Measurements from ENCODE around the gene PPCDC.

DNA sequence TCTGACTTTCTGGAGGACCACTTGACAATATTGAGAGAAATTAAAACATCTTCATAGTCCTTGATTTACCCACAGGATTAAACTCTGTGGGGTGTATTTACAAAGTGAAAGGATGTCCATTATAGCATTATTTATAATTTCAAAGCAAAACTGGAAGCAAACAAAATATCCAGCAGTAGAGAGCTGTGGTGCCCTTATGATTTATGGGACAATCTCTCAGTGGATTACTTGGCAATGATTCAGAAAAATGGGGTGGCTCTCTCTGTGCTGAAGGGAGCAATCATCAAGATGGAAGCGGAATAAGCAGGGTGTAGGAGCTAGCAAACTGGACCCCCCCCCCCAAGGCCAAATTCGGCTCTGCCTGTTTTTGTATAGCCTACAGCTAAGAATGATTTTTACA lies 9.0 kb downstream of the PPCDC start:
- TF ChIP-seq, protein P1, sequence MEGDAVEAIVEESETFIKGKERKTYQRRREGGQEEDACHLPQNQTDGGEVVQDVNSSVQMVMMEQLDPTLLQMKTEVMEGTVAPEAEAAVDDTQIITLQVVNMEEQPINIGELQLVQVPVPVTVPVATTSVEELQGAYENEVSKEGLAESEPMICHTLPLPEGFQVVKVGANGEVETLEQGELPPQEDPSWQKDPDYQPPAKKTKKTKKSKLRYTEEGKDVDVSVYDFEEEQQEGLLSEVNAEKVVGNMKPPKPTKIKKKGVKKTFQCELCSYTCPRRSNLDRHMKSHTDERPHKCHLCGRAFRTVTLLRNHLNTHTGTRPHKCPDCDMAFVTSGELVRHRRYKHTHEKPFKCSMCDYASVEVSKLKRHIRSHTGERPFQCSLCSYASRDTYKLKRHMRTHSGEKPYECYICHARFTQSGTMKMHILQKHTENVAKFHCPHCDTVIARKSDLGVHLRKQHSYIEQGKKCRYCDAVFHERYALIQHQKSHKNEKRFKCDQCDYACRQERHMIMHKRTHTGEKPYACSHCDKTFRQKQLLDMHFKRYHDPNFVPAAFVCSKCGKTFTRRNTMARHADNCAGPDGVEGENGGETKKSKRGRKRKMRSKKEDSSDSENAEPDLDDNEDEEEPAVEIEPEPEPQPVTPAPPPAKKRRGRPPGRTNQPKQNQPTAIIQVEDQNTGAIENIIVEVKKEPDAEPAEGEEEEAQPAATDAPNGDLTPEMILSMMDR (IDR thresholded peaks at IDR 0.05) = no peak
- TF ChIP-seq POLR2A (IDR thresholded peaks at IDR 0.05) (no peak), POLR2AphosphoS5 (IDR thresholded peaks at IDR 0.05) (no peak), EP300 (IDR thresholded peaks at IDR 0.05) (no peak)
